Measurements from ENCODE around the gene VWA7.

VWA7 gene

GRCh38 chr6:31778193-31778592, 1.1 kb upstream of the VWA7 start:
- no peak for DNase-seq (ENCODE audit: low spot score)

- no peak for DNase-seq (ENCODE audit: low spot score)
Observed at GRCh38 chr6:31777667-31778050, 531 bp upstream of the VWA7 start.

GRCh38 chr6:31776485-31776988, 591 bp downstream of the VWA7 start:
- no peak for DNase-seq (ENCODE audit: low spot score)

GRCh38 chr6:31775633-31776484, 1.3 kb downstream of the VWA7 start:
- no peak for DNase-seq (ENCODE audit: low spot score)

DNA sequence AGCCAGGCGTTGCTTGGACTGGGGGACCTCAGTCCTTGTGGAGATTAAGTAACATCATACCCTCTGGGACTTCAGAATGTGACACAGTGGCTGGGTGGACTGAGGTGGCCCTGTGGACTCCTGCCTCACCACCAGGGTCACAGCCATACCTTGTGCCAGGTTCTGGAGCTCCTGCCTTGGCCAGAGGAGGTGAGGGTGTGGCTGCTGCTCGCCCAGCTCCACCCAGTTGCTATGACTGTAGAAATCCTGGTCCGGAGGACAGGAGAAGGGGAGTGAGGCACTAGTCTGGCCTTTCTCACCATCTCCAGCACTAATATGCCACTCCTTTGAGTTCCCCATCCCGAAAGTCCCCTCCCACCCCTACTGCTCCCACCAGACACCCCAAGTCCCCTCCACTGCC, 1.9 kb downstream of the VWA7 start:
- DNase-seq (ENCODE audit: low spot score) = no peak

- DNase-seq (ENCODE audit: low spot score) = no peak
Observed at GRCh38 chr6:31771992-31772358, 5.2 kb downstream of the VWA7 start.

- no peak for DNase-seq (ENCODE audit: low spot score)
Observed at GRCh38 chr6:31770860-31771259, 6.3 kb downstream of the VWA7 start.

DNA sequence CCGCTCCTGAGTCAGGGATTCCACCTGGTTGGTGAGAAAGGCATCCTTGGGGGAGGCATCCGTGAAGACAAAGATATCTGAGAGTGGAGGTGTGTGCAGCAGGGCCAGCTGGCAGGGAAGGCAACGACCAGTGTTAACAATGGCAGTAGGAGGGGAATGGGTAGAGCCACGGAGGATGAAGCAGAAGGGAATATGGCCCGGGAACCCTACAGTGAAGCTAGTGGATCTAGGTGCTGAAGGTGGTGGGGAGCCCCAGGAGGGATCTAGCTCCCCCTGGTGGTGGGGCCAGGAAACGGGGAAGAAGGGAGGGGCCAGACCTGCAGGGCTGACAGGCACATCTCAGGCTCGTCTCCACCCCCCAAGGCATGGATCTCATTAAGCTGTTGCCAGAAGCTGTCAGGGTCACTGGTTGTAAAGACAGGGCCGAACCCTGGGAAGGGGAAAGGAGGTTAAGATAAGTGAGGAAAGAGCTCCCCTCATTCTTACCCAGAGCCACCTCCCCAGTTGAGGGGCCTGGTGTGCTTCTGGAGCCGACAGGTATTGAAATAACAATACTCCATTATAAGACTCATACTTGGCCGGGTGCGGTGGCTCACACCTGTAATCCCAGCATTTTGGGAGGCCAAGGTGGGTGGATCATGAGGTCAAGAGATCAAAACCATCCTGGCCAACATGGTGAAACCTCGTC, 7.3 kb downstream of the VWA7 start:
- DNase-seq (ENCODE audit: low spot score) = peak; percentile 92

DNA sequence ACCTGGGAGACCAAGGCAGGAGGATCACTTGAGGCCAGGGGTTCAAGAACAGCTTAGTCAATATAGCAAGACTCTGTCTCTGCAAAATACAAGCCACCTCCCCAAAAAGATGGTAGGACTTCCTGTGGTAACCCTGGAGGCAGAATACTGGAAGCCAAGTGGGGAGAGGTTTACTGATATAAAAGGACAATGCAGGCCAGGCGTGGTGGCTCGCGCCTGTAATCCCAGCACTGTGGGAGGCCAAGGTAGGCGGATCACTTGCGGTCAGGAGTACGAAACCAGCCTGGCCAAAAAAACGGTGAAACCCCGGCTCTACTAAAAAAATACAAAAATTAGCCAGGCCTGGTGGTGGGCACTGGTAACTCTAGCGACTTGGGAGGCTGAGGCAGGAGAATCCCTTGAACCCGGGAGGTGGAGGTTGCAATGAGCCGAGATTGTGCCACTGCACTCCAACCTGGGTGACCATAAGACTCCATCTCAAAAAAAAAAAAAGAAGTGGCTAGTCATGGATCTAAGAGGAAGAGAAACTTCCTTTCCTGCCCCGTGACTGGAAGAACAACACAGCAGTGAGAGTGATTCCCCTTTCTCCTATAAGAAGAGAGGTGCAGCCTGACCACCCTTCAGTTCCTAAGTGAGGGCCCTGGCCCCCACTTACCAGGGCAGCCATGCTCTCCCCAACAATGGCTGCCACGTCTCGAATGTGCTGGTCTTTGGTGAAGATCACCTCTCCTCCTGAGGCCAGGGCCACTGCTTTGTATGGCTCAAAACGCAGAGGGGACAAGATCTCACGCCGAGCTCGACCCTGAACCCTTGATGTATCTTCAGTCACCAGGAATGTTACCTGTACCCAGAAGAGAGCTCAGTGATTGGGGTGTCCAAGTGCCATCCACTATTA, 8.5 kb downstream of the VWA7 start:
- DNase-seq (ENCODE audit: low spot score) = no peak

DNA sequence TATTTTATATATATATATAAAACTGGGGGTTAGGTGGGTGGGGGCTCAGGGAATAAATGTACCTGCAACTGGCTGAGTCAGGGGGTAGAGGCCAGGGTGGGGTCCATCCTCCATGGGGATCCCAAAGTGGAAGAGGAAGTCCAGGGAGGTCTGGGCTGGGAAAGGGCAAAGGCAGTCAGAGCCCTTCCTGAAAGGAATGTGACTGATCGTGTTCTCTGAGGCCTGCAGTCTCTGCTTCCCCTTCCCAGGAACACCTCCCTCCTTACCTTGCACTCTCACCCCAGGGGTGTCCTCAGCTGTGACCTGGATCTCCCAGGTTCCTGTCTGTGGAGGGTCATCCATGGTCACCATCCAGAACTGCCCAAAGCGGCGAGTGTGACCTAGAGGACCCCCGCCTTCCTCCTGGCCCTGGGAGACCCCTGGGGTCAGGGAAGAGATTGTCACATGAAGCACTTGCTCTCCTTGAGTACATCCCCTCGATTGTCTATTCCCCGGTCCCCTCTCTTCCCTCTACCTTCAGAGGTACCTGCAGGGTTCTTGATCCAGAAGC, 10.0 kb downstream of the VWA7 start:
- no peak for DNase-seq (ENCODE audit: low spot score)

DNA sequence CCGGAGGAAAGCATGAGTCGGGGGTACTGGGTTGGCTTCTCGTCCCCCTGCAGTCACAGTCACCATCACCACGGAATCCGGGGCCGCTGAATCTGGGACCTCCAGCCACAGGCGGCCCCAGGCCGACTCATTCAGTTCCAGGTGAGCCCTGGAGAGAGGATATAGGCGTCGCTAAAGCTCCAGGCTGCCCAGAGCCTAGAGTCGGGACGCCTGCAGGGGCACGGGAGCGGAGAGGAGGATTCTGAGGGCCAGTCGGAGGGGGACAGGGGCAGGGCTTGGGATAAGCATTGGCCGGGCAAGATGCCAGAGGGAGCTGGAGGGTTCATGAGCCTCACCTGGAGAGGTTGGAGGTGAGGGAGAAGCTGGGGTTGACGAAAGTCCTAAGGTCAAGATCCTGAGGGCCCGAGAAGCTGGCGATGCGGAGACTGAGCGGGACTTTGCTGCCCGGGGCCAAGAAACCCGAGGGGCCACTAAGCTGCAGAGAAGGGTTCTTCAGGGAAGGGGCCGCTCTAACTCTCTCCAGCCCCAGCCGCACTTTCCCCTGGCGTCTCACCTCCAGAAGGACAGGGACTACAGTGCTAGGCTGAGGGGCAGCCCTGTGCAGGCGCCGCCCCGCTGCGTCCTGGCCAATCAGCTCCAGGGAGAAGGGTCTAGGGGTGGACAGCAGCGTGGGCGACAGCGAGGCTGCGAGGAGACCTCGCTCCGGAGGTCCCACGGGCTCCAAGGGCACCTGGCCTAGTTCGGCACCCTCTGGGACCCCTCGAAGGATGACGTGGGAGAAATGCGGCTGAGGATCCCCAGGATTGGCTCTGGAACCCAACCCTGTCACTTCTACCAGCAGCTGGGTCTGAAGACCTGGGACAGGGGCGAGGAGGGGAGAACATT, 11.0 kb downstream of the VWA7 start:
- no peak for DNase-seq (ENCODE audit: low spot score)

DNA sequence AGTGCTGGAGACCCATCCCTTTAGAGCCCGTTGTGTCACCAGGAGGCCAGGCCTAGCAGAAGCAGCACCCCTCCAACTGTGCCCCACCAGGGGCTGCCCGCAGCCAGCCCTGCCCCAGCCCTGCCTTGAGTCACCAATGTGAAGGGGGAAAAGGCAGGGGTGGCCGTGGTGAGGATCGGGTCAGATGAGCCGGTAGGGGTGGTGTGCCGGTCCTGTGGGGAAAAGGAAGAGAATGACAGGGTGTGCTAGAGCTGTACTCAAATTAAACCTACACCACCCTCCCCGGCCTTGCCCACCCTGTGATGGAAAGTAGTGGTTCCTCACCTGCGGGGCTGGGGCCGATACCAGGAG, 11.6 kb downstream of the VWA7 start:
- no peak for DNase-seq (ENCODE audit: low spot score)

DNA sequence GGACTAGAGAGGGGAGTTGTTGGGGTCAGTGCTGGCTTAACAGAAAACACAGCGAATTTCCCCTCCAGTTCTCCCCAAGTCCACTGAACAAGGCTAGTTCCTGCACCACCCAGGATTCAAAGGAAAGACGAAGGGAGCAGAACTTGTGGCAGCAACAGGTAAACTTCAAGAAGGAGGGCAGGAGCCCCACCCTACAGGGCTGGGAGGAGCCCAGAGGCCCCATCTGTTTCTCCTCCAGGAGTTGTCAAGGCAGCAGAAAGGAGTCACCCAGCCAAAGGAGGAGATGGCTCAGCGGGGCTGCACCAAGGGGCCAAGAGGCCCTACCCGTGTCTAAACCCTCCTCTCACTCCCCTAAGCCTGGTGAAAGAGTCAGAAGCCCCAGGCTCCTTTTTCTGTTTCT, 12.9 kb downstream of the VWA7 start:
- no peak for DNase-seq (ENCODE audit: low spot score)

- no peak for DNase-seq (ENCODE audit: low spot score)
Observed at GRCh38 chr6:31763619-31763940, 13.5 kb downstream of the VWA7 start.

GRCh38 chr6:31762878-31763618, 14.1 kb downstream of the VWA7 start:
- DNase-seq (ENCODE audit: low spot score) = no peak

DNA sequence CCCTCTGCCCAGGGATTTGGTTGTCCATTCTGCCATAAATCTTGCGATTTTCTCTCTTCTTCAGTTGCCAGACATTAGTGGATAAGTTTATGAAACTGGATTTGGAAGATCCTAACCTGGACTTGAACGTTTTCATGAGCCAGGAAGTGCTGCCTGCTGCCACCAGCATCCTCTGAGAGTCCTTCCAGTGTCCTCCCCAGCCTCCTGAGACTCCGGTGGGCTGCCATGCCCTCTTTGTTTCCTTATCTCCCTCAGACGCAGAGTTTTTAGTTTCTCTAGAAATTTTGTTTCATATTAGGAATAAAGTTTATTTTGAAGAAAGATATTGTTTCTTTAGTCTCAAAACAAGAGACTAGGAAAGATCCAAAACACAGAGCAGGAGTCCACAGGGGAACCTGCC, 14.8 kb downstream of the VWA7 start, which contains the start of gene SAPCD1:
TSS of gene SAPCD1 (plus strand) at position 301 of the 400 bp plus-strand sequence. CDS start 399 bp downstream, outside the sequence.
- DNase-seq (ENCODE audit: low spot score) = no peak

DNA sequence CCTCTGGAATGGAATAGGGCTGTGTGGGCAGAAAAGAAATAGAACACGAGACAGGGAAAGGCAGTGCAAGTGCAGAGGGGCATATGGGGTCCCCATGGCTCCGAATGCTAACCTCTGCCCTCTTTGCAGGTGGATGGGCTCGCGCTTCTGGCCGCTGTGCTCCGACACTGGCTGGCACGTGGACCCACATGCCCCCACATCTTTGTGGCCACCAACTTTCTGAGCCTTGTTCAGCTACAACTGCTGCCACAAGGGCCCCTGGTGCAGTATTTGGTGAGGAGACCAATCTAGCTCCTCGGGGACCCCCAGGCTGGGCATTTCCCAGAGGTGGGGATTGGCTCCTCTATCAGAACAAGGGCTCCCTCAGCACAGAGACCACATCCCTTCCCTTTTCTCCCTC, 15.8 kb downstream of the VWA7 start:
- no peak for DNase-seq (ENCODE audit: low spot score)

DNA sequence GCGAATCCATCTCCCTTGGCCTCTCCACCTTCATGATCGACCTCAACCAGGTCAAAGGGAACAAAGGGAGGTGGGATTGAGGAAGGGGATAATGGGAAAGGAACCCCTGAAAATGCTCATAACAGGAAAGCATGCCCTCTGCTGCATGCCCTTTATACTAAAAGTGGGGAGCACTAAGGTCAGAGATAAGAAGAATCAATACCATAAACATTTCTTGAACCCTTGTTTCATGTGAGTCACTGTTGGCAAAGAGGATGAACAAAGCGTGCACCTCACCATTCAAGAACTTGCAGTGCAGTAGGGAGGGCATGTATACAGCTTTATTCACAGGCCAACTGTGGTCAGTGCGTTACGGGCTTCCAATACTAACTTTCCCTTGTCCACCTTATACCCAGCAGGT, 16.3 kb downstream of the VWA7 start:
- no peak for DNase-seq (ENCODE audit: low spot score)

DNA sequence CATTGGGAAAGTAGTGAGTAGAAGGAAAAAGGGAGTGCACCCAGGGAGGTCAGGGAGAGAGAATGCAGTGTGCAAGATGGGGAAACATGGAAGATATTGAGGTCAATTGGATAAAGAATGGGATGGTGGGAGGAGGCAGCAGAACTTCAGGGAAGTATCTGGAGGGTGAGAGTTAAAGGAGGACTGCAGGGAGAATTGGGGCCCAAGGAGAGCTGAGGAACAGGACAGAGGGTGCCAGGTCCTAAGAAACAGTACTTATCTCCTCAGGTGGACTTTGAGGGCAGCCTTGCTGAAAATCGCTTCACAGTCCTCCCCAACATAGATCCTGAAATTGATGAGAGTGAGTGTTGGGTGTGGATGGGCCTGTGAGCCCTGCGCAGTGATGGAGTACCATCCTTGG, 18.8 kb downstream of the VWA7 start:
- DNase-seq (ENCODE audit: low spot score) = no peak

GRCh38 chr6:31752739-31753319, 24.3 kb downstream of the VWA7 start:
- no peak for DNase-seq (ENCODE audit: low spot score)
